HG03280 (cell line): ENCODE results near the gene TMEM106C.

Experiments
- ATAC-seq: cut with Tn5 transposase; IDR thresholded peaks from one replicate; pipeline ENCODE4 v1.9.1; 2021; ENCODE audit warnings: mild to moderate bottlenecking, moderate library complexity; ENCODE audit not compliant: unreplicated experiment

The TMEM106C gene

GRCh38 chr12:47963340-47964040, at the start of gene TMEM106C:
TSS of gene TMEM106C (plus strand) at chr12:47963596. CDS start at chr12:47964237, 641 bp downstream.
- peak; percentile 94 for ATAC-seq

- no peak for ATAC-seq
These were observed 42.5 kb upstream of the TMEM106C start for GRCh38 chr12:47920913-47921312.

DNA sequence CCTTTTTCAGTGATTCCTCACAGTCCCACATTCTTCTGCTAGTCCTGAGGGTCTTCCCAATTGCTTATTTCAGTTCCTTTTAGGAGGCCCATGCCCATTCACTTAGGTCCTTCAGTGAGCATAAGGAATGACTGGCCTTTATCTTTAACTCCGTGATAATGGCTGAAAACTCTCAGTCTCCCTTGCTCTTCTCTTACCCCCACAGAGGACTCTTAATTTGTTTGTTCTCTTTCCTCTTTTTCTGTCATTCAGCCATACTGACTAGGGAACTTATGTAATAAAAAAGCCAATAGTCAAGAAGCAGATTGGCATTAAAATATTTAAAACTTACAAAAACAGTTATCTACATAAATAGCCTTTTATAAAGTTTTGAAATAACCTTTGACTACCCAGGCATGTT, 41.5 kb upstream of the TMEM106C start:
- no peak for ATAC-seq

- no peak for ATAC-seq
These were observed 36.0 kb upstream of the TMEM106C start for GRCh38 chr12:47927346-47927745.

GRCh38 chr12:47930634-47931033, 32.8 kb upstream of the TMEM106C start:
- ATAC-seq: no peak

DNA sequence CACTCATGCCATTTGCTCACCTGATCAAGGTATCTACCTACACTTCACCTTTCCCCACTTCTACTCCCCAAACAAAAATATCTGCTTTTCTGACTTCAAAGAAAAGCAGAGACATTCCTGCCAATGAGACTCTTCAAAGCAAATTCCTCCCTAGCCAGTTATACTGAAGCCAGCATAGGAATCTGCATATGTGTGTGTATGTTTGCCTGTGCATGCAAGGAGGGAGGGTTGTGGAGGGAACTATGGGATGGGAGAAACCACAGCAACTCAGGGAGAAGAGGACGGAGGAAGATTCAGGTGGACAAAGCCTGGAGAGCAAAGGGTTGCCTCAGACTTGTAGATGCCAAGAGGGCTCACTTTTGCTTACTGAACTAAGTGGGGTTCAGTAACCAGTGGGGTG, 32.2 kb upstream of the TMEM106C start:
- ATAC-seq: no peak

- ATAC-seq: no peak
These were observed 28.2 kb upstream of the TMEM106C start for GRCh38 chr12:47935184-47935583.

GRCh38 chr12:47938093-47938492, 25.3 kb upstream of the TMEM106C start:
- no peak for ATAC-seq

- ATAC-seq: no peak
These were observed 24.8 kb upstream of the TMEM106C start for GRCh38 chr12:47938594-47938993.

GRCh38 chr12:47939009-47939601, 24.3 kb upstream of the TMEM106C start:
- no peak for ATAC-seq

DNA sequence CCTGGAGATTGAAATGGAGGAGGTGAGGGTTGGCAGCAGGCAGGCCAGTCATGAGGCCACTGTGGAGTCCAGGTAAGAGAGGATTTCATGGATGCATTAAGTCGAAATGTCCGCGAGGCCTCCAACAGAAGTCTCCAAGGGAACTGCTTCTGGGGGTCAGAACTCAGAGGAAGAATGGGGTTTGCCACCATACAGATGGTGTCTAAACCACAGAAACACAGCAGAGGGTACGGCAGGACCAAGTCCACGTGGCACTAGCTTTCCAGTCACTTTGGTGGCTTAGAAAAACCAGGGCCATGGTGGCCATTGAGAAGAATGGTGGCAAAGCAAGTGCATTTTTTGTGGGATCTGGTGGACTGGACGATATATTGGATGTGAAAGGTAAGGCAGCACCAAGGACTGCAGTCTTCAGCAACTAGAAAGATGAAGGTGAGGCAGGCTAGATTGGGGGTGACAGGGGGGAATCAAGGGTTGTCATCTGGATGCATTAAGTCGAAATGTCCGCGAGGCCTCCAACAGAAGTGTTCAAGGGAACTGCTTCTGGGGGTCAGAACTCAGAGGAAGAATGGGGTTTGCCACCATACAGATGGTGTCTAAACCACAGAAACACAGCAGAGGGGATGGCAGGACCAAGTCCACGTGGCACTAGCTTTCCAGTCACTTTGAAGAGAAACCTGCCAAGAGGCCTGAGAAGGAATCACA, 22.5 kb upstream of the TMEM106C start:
- no peak for ATAC-seq

- ATAC-seq: no peak
These were observed 22.0 kb upstream of the TMEM106C start for GRCh38 chr12:47941475-47941780.

GRCh38 chr12:47941871-47942613, 21.4 kb upstream of the TMEM106C start:
- no peak for ATAC-seq

- no peak for ATAC-seq
These were observed 20.7 kb upstream of the TMEM106C start for GRCh38 chr12:47942614-47943225.

DNA sequence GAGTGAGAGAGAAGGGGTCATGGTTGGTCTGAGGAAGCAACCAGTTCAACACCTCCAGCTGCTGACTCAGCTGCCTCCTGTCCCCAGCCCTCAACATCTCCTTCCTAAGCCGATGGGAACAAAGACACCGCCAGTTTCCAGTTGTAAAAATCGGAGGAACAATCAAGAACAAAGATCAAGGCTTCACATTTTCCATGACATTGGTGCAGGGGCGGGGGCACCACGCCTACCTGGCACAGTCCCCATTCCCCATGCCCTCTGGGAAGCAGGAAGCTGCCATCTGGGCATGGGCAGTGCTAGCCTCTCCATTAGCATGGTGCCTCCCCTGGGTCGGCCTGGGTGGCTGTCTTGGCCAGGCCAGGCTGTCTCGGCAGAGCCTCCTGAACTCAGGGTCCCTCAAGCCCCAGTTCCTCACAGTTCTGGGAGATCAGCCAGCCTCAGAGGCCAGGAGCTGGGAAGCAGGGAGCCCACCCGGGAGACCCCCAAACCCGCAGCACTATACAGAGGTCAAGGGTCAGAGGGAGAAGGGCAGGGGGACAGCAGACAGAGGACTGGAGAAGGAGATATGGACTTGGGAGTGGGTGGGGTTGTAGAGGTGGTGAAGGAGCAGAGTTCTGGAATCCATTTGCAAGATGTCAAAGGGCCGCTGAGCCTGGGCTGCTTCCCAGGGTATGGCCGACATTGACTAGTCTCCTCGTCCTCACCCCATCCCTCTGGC, 19.6 kb upstream of the TMEM106C start:
- ATAC-seq: no peak

DNA sequence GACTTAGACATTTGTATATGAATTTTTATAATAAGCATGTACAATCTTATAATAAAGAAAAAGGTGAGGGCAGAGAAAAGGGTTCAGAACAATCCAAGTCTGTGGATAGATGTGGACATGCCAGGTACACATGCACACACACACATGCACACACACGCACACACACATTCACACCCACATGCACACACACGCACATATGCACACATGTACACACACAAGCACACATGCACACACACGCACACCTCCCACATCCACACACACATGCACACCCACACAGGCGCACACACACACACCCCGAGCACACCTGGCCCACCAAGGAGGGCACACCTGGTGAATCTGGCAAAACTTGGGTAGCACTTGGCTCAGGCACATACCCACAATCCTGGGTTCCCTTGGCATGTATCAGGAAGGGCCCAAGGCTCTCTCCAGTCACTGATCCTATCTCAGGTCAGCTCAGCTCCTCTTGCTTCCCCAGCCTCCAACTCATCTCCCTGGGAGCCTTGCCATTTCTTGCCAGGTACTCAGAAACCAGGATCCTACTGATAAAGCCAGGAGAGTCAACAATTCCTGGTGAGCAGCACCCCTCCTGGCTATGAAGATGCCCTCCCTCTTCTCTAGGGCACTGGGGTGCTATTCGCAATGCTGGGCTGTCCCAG, 18.6 kb upstream of the TMEM106C start:
- no peak for ATAC-seq

- no peak for ATAC-seq
These were observed 18.1 kb upstream of the TMEM106C start for GRCh38 chr12:47945341-47945728.

- ATAC-seq: no peak
These were observed 16.7 kb upstream of the TMEM106C start for GRCh38 chr12:47946413-47947323.

DNA sequence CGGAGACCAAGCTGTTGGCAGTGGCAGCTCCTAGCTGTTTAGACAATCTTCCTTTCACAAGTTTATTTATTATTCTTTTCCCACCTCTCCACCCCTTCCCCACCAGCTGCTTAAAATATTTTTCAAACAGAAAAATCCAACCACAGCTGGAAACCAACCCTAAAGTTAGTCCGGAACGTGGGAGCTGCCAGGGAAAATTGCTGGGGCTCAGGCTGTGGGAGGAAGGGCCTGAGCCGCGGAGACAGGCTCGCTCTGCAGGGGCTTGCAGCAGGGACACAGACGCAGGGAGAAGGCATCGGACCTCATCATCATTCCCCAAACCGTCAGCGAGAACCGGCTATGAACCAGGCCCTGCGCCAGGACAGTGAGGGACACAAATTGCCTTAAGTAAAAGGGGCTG, 16.1 kb upstream of the TMEM106C start:
- ATAC-seq: no peak
